Measurements from ENCODE around the gene ZDHHC13. TPM values are rescaled to one million over a fixed set of nuclear protein-coding genes. Genes with fewer than 3 reads are reported as not detected.

The ZDHHC13 gene
- total RNA-seq, 2 experiments from 2014 or later = 26.7 to 26.8 TPM

GRCh38 chr11:19208959-19209546, 92.1 kb downstream of the ZDHHC13 start:
- no peak overlapping the region for H3K27ac Mint-ChIP-seq
- CTCF ChIA-PET = no interaction called here
- POLR2A ChIA-PET = no interaction called here
- DNase-seq = no peak
- no peaks in the 10 kb centered on the region for H3K9me3 Mint-ChIP-seq
- H3K4me1 Mint-ChIP-seq = no peaks in the 10 kb centered on the region
- H3K36me3 Mint-ChIP-seq (ENCODE audit: low read depth) = no peaks in the 10 kb centered on the region
- H3K27me3 Mint-ChIP-seq = peaks cover 38% of the 10 kb centered on the region
- H3K4me3 Mint-ChIP-seq = no peak overlapping the region

- H3K27ac Mint-ChIP-seq = no peak overlapping the region
- peaks cover 45% of the 10 kb centered on the region for H3K27me3 Mint-ChIP-seq
- H3K4me1 Mint-ChIP-seq = no peaks in the 10 kb centered on the region
- CTCF ChIA-PET = interaction anchor here (1.1 to 1.3 kb wide), 2 partner anchors 10 to 139 kb away, joined by 3 to 4 read pairs; no protein-coding TSS in a partner anchor
- H3K9me3 Mint-ChIP-seq = no peaks in the 10 kb centered on the region
- DNase-seq = no peak
- no peak overlapping the region for H3K4me3 Mint-ChIP-seq
- POLR2A ChIA-PET = no interaction called here
- no peaks in the 10 kb centered on the region for H3K36me3 Mint-ChIP-seq (ENCODE audit: low read depth)
Observed at GRCh38 chr11:19209617-19210370, 92.8 kb downstream of the ZDHHC13 start.

GRCh38 chr11:19216021-19216420, 99.1 kb downstream of the ZDHHC13 start:
- Mint-ChIP-seq H3K27me3 (peaks cover 21% of the 10 kb centered on the region), H3K4me1 (no peaks in the 10 kb centered on the region), H3K36me3 (ENCODE audit: low read depth) (no peaks in the 10 kb centered on the region), H3K4me3 (no peak overlapping the region), H3K9me3 (no peaks in the 10 kb centered on the region), H3K27ac (no peak overlapping the region)
- CTCF ChIA-PET = no interaction called here
- DNase-seq = no peak
- POLR2A ChIA-PET = no interaction called here

- peaks cover 21% of the 10 kb centered on the region for H3K27me3 Mint-ChIP-seq
- POLR2A ChIA-PET = no interaction called here
- no peaks in the 10 kb centered on the region for H3K36me3 Mint-ChIP-seq (ENCODE audit: low read depth)
- no peaks in the 10 kb centered on the region for H3K4me1 Mint-ChIP-seq
- DNase-seq = no peak
- no peak overlapping the region for H3K4me3 Mint-ChIP-seq
- CTCF ChIA-PET = no interaction called here
- H3K9me3 Mint-ChIP-seq = no peaks in the 10 kb centered on the region
- no peak overlapping the region for H3K27ac Mint-ChIP-seq
Observed at GRCh38 chr11:19216709-19217374, 99.9 kb downstream of the ZDHHC13 start.

- Mint-ChIP-seq H3K4me3 (no peak overlapping the region), H3K4me1 (peaks cover 3% of the 10 kb centered on the region), H3K9me3 (no peaks in the 10 kb centered on the region), H3K27me3 (peaks cover 18% of the 10 kb centered on the region), H3K27ac (no peak overlapping the region), H3K36me3 (ENCODE audit: low read depth) (peaks cover 4% of the 10 kb centered on the region)
- no peak for DNase-seq
- CTCF ChIA-PET = no interaction called here
- POLR2A ChIA-PET = no interaction called here
Observed at GRCh38 chr11:19218216-19218615, 101.2 kb downstream of the ZDHHC13 start.

- Mint-ChIP-seq H3K36me3 (ENCODE audit: low read depth) (peaks cover 8% of the 10 kb centered on the region), H3K4me1 (peaks cover 3% of the 10 kb centered on the region), H3K27ac (no peak overlapping the region), H3K9me3 (no peaks in the 10 kb centered on the region), H3K27me3 (peaks cover 13% of the 10 kb centered on the region), H3K4me3 (no peak overlapping the region)
- no peak for DNase-seq
- POLR2A ChIA-PET = no interaction called here
- CTCF ChIA-PET = no interaction called here
Observed at GRCh38 chr11:19218786-19219460, 102.0 kb downstream of the ZDHHC13 start.

- Mint-ChIP-seq H3K9me3 (no peaks in the 10 kb centered on the region), H3K4me3 (no peak overlapping the region), H3K36me3 (ENCODE audit: low read depth) (peaks cover 26% of the 10 kb centered on the region), H3K27me3 (peaks cover under 1% of the 10 kb centered on the region), H3K4me1 (peaks cover 3% of the 10 kb centered on the region), H3K27ac (no peak overlapping the region)
- POLR2A ChIA-PET = no interaction called here
- CTCF ChIA-PET = interaction anchor here (1.2 kb wide), 1 partner anchor 39 kb away, joined by 3 read pairs; no protein-coding TSS in a partner anchor
- DNase-seq = no peak
Observed at GRCh38 chr11:19220903-19221724, 104.1 kb downstream of the ZDHHC13 start.

GRCh38 chr11:19225123-19225522, 108.2 kb downstream of the ZDHHC13 start:
- Mint-ChIP-seq H3K4me1 (peaks cover 10% of the 10 kb centered on the region), H3K9me3 (no peaks in the 10 kb centered on the region), H3K36me3 (ENCODE audit: low read depth) (peaks cover 58% of the 10 kb centered on the region), H3K27ac (no peak overlapping the region), H3K4me3 (no peak overlapping the region), H3K27me3 (no peaks in the 10 kb centered on the region)
- ChIA-PET CTCF (interaction anchor here (1.2 kb wide), 1 partner anchor 148 kb away, joined by 3 read pairs; no protein-coding TSS in a partner anchor), POLR2A (no interaction called here)
- DNase-seq = no peak

- no peaks in the 10 kb centered on the region for H3K27me3 Mint-ChIP-seq
- POLR2A ChIA-PET = no interaction called here
- no peaks in the 10 kb centered on the region for H3K9me3 Mint-ChIP-seq
- peaks cover 15% of the 10 kb centered on the region for H3K4me1 Mint-ChIP-seq
- no peak overlapping the region for H3K27ac Mint-ChIP-seq
- CTCF ChIA-PET = no interaction called here
- H3K36me3 Mint-ChIP-seq (ENCODE audit: low read depth) = peaks cover 62% of the 10 kb centered on the region
- no peak overlapping the region for H3K4me3 Mint-ChIP-seq
- DNase-seq = no peak
Observed at GRCh38 chr11:19225581-19225980, 108.6 kb downstream of the ZDHHC13 start.

Other genes with a start within 250 kb of the ZDHHC13 start
- gene MRGPRX1, start 177.8 kb upstream of the ZDHHC13 start, total RNA-seq = not detected
- gene MRGPRX2, start 56.5 kb upstream of the ZDHHC13 start, total RNA-seq = not detected
- not detected for gene CSRP3, start 84.8 kb downstream of the ZDHHC13 start, total RNA-seq
- gene E2F8, start 123.8 kb downstream of the ZDHHC13 start, total RNA-seq = 10 to 100 TPM; 37.3 to 40.8 TPM

Measured in activated CD4-positive, alpha-beta memory T cell treated with anti-CD3 and anti-CD28 coated beads, Interleukin-2, amount 10 ng/mL, durations not matched to agents 7 days and 5 days (primary cell).